Hindlimb muscle (tissue), 1 donor: Measurements from ENCODE around the gene ARHGAP44. TPM values are rescaled to one million over a fixed set of nuclear protein-coding genes. Genes with fewer than 3 reads are reported as not detected.
A peak's percentile ranks its signal among the peaks of the same experiment; 100 is the strongest.

Source experiments
- DNase-seq: peaks from one replicate; pipeline ENCODE4 v3.0.0-alpha.2; 2013
- polyA plus RNA-seq: library from polyadenylated mRNA; unstranded; fragments of 120-200 nt; gene quantifications from one replicate; pipeline ENCODE4 v1.2.1, GENCODE V29; 2013; ENCODE audit not compliant: insufficient read length

ARHGAP44 gene
- polyA plus RNA-seq, 1 donor: 4.5 TPM

- no peak for DNase-seq
Measured at GRCh38 chr17:12996941-12997340, 207.6 kb downstream of the ARHGAP44 start.

DNA sequence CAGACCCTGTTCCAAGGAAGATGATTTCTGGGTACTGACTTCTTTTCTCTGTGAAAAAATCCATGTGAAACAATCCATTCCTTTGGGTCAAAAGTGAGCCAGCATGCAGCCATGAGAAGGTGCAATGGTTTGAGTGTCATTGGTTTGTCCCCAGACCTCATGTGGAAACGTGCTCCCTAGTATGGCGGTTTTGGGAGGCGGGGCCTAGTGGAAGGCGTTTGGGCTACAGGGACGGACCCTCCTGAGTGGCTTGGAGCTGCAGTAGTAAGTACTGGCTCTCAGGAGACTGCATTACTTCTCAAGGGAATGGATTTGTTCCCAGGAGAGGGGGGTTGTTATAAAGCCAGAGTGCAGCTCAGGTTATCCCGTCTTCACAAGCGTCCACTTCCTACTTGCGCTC lies 209.2 kb downstream of the ARHGAP44 start:
- DNase-seq: no peak

GRCh38 chr17:12998874-12999273 lies 209.6 kb downstream of the ARHGAP44 start:
- DNase-seq: no peak

GRCh38 chr17:13000561-13000960 lies 211.3 kb downstream of the ARHGAP44 start:
- DNase-seq: no peak

GRCh38 chr17:13001991-13002615 lies 212.8 kb downstream of the ARHGAP44 start:
- no peak for DNase-seq

- DNase-seq: peak; percentile 81
Measured at GRCh38 chr17:13002761-13003453, 213.6 kb downstream of the ARHGAP44 start.

- DNase-seq: no peak
Measured at GRCh38 chr17:13003454-13003851, 214.2 kb downstream of the ARHGAP44 start.

DNA sequence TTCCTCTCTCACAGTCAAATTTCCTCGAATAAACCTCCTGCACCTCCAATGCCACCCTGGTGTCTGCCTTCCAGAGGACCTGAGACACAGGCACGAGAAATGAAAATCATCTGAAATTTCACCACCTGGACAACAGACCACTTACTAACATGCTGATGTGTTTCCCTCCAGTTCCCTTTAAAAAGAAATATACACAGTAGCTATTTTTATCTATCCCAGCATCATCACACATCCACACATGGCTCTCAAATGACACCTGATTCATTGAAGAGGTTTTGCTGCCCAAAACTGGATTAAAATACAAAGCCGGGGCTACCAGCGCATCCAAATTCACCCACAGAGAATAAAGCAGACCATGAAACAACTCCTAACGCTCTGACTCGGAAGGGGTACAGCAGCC lies 214.6 kb downstream of the ARHGAP44 start:
- no peak for DNase-seq

- no peak for DNase-seq
Measured at GRCh38 chr17:13004336-13004735, 215.0 kb downstream of the ARHGAP44 start.

GRCh38 chr17:13005530-13005929 lies 216.2 kb downstream of the ARHGAP44 start:
- no peak for DNase-seq

DNA sequence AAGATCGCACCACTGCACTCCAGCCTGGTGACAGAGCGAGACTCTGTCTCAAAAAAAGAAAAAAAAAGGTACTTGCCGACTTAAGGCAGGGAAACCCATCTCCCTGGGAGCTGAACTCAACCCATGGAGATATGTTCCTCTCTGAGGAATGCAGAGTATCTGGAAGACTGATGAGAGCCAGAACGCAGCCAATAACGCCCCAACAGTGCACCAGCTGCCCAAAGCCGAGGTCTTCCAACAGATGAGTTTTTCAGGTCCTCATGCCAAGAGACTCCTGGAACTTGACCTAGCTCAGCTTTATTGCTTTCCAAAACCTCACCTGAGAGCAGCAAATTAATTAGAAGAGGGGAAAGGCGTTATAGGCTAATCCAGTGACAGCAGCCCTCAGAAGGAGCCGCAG lies 219.2 kb downstream of the ARHGAP44 start:
- DNase-seq: no peak

DNA sequence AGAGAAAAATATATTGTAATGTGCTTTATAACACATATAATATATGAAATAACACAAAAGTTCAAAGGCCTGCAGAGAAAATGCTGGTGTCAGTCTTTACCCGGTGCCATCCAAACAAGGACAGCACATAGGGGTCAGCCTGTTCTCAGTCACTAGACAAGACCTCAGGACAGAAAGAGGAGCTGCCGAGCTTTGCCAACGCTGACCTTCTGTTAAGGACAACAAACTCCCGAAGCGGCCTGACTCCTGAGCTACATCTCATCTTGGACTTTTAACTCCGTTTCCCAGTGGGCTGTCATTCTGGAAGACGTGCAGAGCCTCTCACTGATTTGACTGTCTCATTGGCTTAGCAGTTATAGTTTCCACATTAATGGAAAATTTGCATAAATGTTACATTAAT lies 221.7 kb downstream of the ARHGAP44 start:
- no peak for DNase-seq

- no peak for DNase-seq
Measured at GRCh38 chr17:13014801-13015200, 225.5 kb downstream of the ARHGAP44 start.

DNA sequence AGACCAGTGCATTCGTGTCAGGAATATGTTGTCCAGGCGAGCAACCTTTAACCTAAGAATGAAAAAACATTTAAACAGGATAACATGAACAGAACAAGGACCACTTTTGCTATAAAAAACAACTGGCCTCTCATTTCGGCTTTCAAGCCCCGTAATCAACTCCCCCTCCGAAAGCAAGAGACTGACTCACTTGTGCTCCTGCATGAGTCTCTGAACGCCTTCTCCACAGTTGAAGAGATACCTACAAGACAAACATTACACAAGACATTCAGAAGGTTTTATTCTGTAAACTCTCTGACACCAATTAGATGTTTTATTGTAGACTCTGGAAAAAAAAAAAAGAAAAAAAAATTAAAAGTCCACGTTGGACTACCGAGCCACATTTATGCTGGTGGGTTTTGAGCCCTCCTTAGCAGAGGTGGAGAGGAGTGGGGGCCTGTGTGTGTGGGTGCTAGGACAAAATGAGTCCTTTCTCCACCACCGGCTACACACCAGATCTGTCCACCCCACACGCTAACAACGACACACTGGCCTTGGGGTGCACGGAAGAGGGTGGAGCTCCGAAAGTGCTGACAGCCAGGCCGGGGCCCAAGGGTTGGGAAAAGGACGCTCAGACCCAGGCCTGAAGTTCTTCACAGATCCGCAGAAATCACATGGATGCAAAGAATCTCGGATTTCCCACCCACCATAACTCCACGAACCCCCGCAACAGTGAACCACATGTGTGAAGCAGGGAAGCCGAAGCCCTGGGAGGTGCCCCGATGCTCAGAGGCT lies 227.8 kb downstream of the ARHGAP44 start:
- no peak for DNase-seq

GRCh38 chr17:13017655-13018459 lies 228.6 kb downstream of the ARHGAP44 start, which contains the start of gene ELAC2:
Gene ELAC2, minus strand, starts transcription at chr17:13018027. Its CDS starts 80 bp downstream, at chr17:13017947.
- peak; percentile 99 for DNase-seq

GRCh38 chr17:13024016-13024415 lies 234.7 kb downstream of the ARHGAP44 start:
- no peak for DNase-seq

- DNase-seq: peak; percentile 74
Measured at GRCh38 chr17:13024526-13025257, 235.4 kb downstream of the ARHGAP44 start.

- no peak for DNase-seq
Measured at GRCh38 chr17:13025258-13025627, 235.9 kb downstream of the ARHGAP44 start.

DNA sequence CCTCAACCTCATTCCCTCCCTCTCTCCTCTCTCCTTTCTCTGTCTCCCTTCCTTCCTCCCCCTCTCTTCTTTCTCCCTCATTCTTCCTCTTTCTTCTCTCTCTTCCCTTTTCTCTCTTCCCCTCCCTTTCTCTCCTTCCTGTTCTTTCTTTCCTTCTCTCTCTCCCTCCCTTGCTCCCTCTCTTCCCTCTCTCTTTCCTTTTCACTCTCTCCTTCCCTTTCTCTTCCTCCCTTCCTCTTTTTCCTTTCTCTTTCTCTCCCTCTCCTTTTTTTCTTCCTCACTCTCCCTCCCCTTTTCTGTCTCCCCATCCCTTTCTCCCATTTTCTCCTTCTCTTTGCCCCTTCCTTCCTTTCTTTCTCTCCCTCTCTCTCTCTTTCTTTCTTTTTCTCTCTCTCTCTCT lies 236.4 kb downstream of the ARHGAP44 start:
- DNase-seq: no peak

DNA sequence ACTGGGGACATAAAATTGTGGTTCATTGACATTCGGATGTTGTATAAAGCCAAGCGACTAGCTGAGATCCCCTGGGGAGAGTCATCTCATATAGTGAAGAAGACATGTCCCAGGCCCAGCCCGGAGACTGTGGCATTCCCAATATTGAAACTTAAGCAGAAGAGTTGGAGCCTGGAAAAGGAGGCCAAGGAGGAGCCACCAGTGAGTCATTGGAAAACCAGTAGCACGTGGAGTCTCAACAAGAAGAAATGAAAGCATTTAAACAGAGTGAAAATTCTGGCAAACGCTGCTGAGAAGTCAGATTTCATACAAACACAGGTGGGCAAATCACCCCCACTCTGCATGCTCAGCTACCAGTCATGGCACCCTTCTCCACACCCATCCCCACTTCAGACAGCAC lies 237.9 kb downstream of the ARHGAP44 start:
- no peak for DNase-seq

DNA sequence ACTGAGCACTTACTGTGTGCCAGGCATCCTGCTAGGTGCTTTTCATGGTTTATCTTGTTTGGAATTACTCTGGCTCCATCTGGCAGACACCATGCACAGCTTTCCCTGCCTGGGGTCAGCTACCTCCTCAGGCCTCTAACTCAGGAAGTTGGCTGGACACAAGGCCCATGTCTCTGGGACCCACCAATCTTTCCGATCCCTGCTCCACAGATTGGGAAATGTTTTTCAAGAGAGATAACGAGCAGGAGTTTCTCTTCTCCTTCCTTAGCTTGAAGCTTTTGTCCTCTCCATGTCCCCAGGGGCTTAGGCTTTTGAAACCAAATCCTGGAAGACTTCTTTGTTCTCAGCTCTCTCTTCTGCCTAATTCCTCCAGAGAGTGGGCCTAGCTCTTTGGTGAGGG lies 240.0 kb downstream of the ARHGAP44 start:
- no peak for DNase-seq

GRCh38 chr17:13030056-13030455 lies 240.8 kb downstream of the ARHGAP44 start:
- no peak for DNase-seq
